ENCODE data around the gene EPHB1. TPM values are rescaled to one million over a fixed set of nuclear protein-coding genes. Genes with fewer than 3 reads are reported as not detected.

EPHB1 gene
- polyA plus RNA-seq, 1 experiment, result 0.11 TPM

- ChIA-PET CTCF (no interaction called here), POLR2A (no interaction called here)
- H3K27ac ChIP-seq (ENCODE audit: low read depth, low read length), result no peak overlapping the region
- no peak overlapping the region for H3K4me3 ChIP-seq (ENCODE audit: low read depth, low read length)
- H3K9me3 ChIP-seq (ENCODE audit: control insufficient read depth, insufficient read depth, low read length), result no peaks in the 10 kb centered on the region; the same call in 1 of the 2 replicates
- DNase-seq (ENCODE audit: low read depth, low spot score), result no peak
- TF ChIP-seq CTCF (IDR thresholded peaks at IDR 0.05; ENCODE audit: low read depth, low read length), result no peak
- no peaks in the 10 kb centered on the region for H3K27me3 ChIP-seq (ENCODE audit: control insufficient read depth, insufficient read depth, low read length)
Measured at GRCh38 chr3:135170732-135171131, 375.7 kb downstream of the EPHB1 start.

- no peak for TF ChIP-seq CTCF (IDR thresholded peaks at IDR 0.05; ENCODE audit: low read depth, low read length)
- Histone ChIP-seq H3K9me3 (ENCODE audit: control insufficient read depth, insufficient read depth, low read length) (no peaks in the 10 kb centered on the region), H3K4me3 (ENCODE audit: low read depth, low read length) (no peak overlapping the region), H3K27me3 (ENCODE audit: control insufficient read depth, insufficient read depth, low read length) (no peaks in the 10 kb centered on the region), H3K27ac (ENCODE audit: low read depth, low read length) (no peak overlapping the region)
- ChIA-PET POLR2A (no interaction called here), CTCF (no interaction called here)
- no peak for DNase-seq (ENCODE audit: low read depth, low spot score)
Measured at GRCh38 chr3:135172191-135172869, 377.3 kb downstream of the EPHB1 start.

- no peaks in the 10 kb centered on the region for H3K9me3 ChIP-seq (ENCODE audit: control insufficient read depth, insufficient read depth, low read length)
- no peak overlapping the region for H3K27ac ChIP-seq (ENCODE audit: low read depth, low read length)
- no peak for TF ChIP-seq CTCF (IDR thresholded peaks at IDR 0.05; ENCODE audit: low read depth, low read length)
- no peak for DNase-seq (ENCODE audit: low read depth, low spot score)
- no peaks in the 10 kb centered on the region for H3K27me3 ChIP-seq (ENCODE audit: control insufficient read depth, insufficient read depth, low read length)
- no peak overlapping the region for H3K4me3 ChIP-seq (ENCODE audit: low read depth, low read length)
- CTCF ChIA-PET, result no interaction called here
- POLR2A ChIA-PET, result no interaction called here
Measured at GRCh38 chr3:135175728-135176277, 380.7 kb downstream of the EPHB1 start.

GRCh38 chr3:135176881-135177280, 381.8 kb downstream of the EPHB1 start:
- Histone ChIP-seq H3K27me3 (ENCODE audit: control insufficient read depth, insufficient read depth, low read length) (no peaks in the 10 kb centered on the region), H3K9me3 (ENCODE audit: control insufficient read depth, insufficient read depth, low read length) (no peaks in the 10 kb centered on the region), H3K4me3 (ENCODE audit: low read depth, low read length) (no peak overlapping the region), H3K27ac (ENCODE audit: low read depth, low read length) (no peak overlapping the region)
- no peak for DNase-seq (ENCODE audit: low read depth, low spot score)
- ChIA-PET CTCF (no interaction called here), POLR2A (no interaction called here)
- TF ChIP-seq CTCF (IDR thresholded peaks at IDR 0.05; ENCODE audit: low read depth, low read length), result no peak

- ChIA-PET POLR2A (no interaction called here), CTCF (no interaction called here)
- Histone ChIP-seq H3K9me3 (ENCODE audit: control insufficient read depth, insufficient read depth, low read length) (no peaks in the 10 kb centered on the region), H3K27me3 (ENCODE audit: control insufficient read depth, insufficient read depth, low read length) (no peaks in the 10 kb centered on the region), H3K4me3 (ENCODE audit: low read depth, low read length) (no peak overlapping the region), H3K27ac (ENCODE audit: low read depth, low read length) (no peak overlapping the region)
- TF ChIP-seq CTCF (IDR thresholded peaks at IDR 0.05; ENCODE audit: low read depth, low read length), result no peak
- no peak for DNase-seq (ENCODE audit: low read depth, low spot score)
Measured at GRCh38 chr3:135178566-135178965, 383.5 kb downstream of the EPHB1 start.
